ENCODE data around the gene SLC39A1. TPM values are rescaled to one million over a fixed set of nuclear protein-coding genes. Genes with fewer than 3 reads are reported as not detected.

SLC39A1 gene
- total RNA-seq, 1 experiment from 2014 or later = 97.3 TPM

- intact Hi-C loops (cut with micrococcal nuclease; ENCODE audit: unreplicated experiment) = no loop called here
- DNase-seq (ENCODE audit: low spot score) = no peak
- TF ChIP-seq EZH2 (IDR thresholded peaks at IDR 0.05; ENCODE audit: borderline replicate concordance, low read depth, low read length, poor library complexity, severe bottlenecking) (no peak), CTCF (conservative IDR thresholded peaks at IDR 0.05; ENCODE audit: low read depth, low read length) (no peak)
- H3K4me3 ChIP-seq (ENCODE audit: low read depth, low read length, poor library complexity, severe bottlenecking) = peak overlapping the region; percentile 97
- peaks cover 48% of the 10 kb centered on the region for H3K36me3 ChIP-seq (ENCODE audit: insufficient read depth, low read length, poor library complexity, severe bottlenecking)
- H3K9me3 ChIP-seq (ENCODE audit: low read depth, low read length, poor library complexity, severe bottlenecking) = no peaks in the 10 kb centered on the region
- ChIA-PET CTCF (interaction anchor here (0.6 to 0.9 kb wide), 2 partner anchors 11 to 410 kb away, joined by 3 read pairs; partner anchors contain the start of gene CREB3L4), POLR2A (ENCODE audit: low non-redundant PET) (interaction anchor here (1.5 kb wide), 1 partner anchor 12 kb away, joined by 8 read pairs; no protein-coding TSS in a partner anchor)
- H3K4me1 ChIP-seq (ENCODE audit: insufficient read depth, low read length, poor library complexity, severe bottlenecking) = peaks cover 8% of the 10 kb centered on the region
- H3K27ac ChIP-seq (ENCODE audit: low read depth, low read length, poor library complexity, severe bottlenecking) = peak overlapping the region; percentile 91
- BruUV-seq (replicated peaks) = no TSS peak
- H3K27me3 ChIP-seq (replicated peaks; ENCODE audit: insufficient read depth, low read depth, low read length, poor library complexity) = no peaks in the 10 kb centered on the region
Measured at GRCh38 chr1:153978274-153978909, 15.1 kb upstream of the SLC39A1 start.

DNA sequence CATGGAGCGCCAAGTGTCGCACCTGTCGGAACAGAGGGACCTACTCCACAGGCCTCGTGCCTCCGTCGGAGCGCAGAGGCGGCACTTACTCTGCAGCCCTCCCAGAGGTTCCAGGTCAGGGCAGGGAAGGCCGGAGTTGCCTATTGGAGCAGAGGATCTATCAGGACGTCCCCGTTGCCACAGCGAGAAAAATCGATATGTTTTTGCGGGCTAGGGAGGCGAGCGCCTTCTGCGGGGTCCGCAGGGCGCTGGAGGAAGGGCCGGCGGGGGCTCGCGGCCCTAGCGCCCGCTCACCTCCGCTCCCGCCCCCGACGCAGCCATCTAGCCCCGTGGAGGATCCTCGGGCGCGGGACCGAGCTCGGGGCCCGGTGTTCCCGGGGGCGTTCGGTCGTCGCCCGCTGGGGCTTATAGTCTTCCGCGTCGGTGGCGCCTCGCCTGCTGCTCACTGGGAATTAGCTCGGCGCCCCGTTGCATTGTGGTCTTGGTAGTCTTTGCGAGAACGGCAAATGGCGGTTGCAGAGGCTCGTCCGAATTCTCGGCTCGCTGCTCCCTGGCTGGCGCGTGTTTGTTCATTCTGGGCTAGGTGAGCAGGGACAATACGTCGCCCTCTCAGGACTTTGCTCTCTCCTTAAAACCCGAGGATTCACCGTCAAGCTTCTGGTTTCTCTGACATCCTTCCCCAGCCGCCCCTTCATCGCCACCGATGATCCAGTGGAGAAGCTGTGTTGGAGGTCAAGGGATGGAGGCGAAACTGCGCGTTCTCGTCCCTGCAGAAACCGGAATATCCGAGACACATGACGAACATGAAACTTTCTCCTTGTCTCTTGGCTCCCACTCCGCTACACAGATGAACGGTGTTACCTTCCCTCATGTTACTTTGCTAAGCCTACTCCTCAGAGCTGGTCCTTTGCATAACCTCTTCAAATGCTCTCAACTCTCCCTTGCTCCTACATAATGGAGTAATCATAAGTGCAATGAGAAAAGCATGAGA, 14.2 kb upstream of the SLC39A1 start, which contains the start of gene JTB:
TSS of gene JTB (minus strand) at position 425 of the 991 bp plus-strand sequence. CDS start at position 3, 422 bp downstream.
- peaks cover 8% of the 10 kb centered on the region for H3K4me1 ChIP-seq (ENCODE audit: insufficient read depth, low read length, poor library complexity, severe bottlenecking)
- TF ChIP-seq EZH2 (IDR thresholded peaks at IDR 0.05; ENCODE audit: borderline replicate concordance, low read depth, low read length, poor library complexity, severe bottlenecking) = no peak
- TF ChIP-seq CTCF (conservative IDR thresholded peaks at IDR 0.05; ENCODE audit: low read depth, low read length) = no peak
- intact Hi-C loops (cut with micrococcal nuclease; ENCODE audit: unreplicated experiment) = no loop called here
- CTCF ChIA-PET = interaction anchor here (0.5 to 0.9 kb wide), 4 partner anchors 10 to 409 kb away, joined by 3 to 4 read pairs (median 3); partner anchors contain the start of gene CREB3L4
- H3K9me3 ChIP-seq (ENCODE audit: low read depth, low read length, poor library complexity, severe bottlenecking) = no peaks in the 10 kb centered on the region
- H3K27ac ChIP-seq (ENCODE audit: low read depth, low read length, poor library complexity, severe bottlenecking) = peak within 1 kb of the TSS; percentile 91
- peaks cover 40% of the 10 kb centered on the region for H3K36me3 ChIP-seq (ENCODE audit: insufficient read depth, low read length, poor library complexity, severe bottlenecking)
- BruUV-seq (replicated peaks) = TSS peak; percentile 90
- peak within 1 kb of the TSS; percentile 97 for H3K4me3 ChIP-seq (ENCODE audit: low read depth, low read length, poor library complexity, severe bottlenecking)
- H3K27me3 ChIP-seq (replicated peaks; ENCODE audit: insufficient read depth, low read depth, low read length, poor library complexity) = no peaks in the 10 kb centered on the region
- peak; percentile 91 for DNase-seq (ENCODE audit: low spot score)
- POLR2A ChIA-PET (ENCODE audit: low non-redundant PET) = interaction anchor here (0.6 to 1.5 kb wide), 2 partner anchors 9 to 13 kb away, joined by 4 to 8 read pairs; partner anchors contain the start of gene RAB13

- POLR2A ChIA-PET (ENCODE audit: low non-redundant PET) = interaction anchor here (0.6 to 1.5 kb wide), 3 partner anchors 8 to 13 kb away, joined by 4 to 8 read pairs (median 4); partner anchors contain the start of gene RAB13
- intact Hi-C loops (cut with micrococcal nuclease; ENCODE audit: unreplicated experiment) = no loop called here
Measured at GRCh38 chr1:153976819-153977249, 13.5 kb upstream of the SLC39A1 start.

More at GRCh38 chr1:153976819-153977249, 13.5 kb upstream of the SLC39A1 start:
- CTCF ChIA-PET = interaction anchor here (0.5 to 0.9 kb wide), 2 partner anchors 180 to 233 kb away, joined by 3 to 4 read pairs; no protein-coding TSS in a partner anchor
- H3K9me3 ChIP-seq (ENCODE audit: low read depth, low read length, poor library complexity, severe bottlenecking) = no peaks in the 10 kb centered on the region
- BruUV-seq (replicated peaks) = no TSS peak
- no peak for TF ChIP-seq CTCF (conservative IDR thresholded peaks at IDR 0.05; ENCODE audit: low read depth, low read length)
- no peak for TF ChIP-seq EZH2 (IDR thresholded peaks at IDR 0.05; ENCODE audit: borderline replicate concordance, low read depth, low read length, poor library complexity, severe bottlenecking)
- peak overlapping the region; percentile 91 for H3K27ac ChIP-seq (ENCODE audit: low read depth, low read length, poor library complexity, severe bottlenecking)
- peaks cover 36% of the 10 kb centered on the region for H3K36me3 ChIP-seq (ENCODE audit: insufficient read depth, low read length, poor library complexity, severe bottlenecking)
- H3K4me3 ChIP-seq (ENCODE audit: low read depth, low read length, poor library complexity, severe bottlenecking) = peak overlapping the region; percentile 97
- H3K27me3 ChIP-seq (replicated peaks; ENCODE audit: insufficient read depth, low read depth, low read length, poor library complexity) = no peaks in the 10 kb centered on the region
- no peak for DNase-seq (ENCODE audit: low spot score)
- H3K4me1 ChIP-seq (ENCODE audit: insufficient read depth, low read length, poor library complexity, severe bottlenecking) = peaks cover 8% of the 10 kb centered on the region

Data from A673 (cell line).